CD14-positive monocyte (primary cell): ENCODE measurements around the gene TBCCD1. TPM values are rescaled to one million over a fixed set of nuclear protein-coding genes. Genes with fewer than 3 reads are reported as not detected.

Experiments used
- DNase-seq, 3 donors: peaks; one replicate each; pipeline ENCODE4 v3.0.0-alpha.2; 2011 to 2022
- H2AFZ ChIP-seq: 2 replicates; pipeline ENCODE4 v1.6.0; 2012; ENCODE audit warnings: mild to moderate bottlenecking, low read depth, low read length, inconsistent platforms; ENCODE audit not compliant: insufficient read depth, poor library complexity, severe bottlenecking
- H3K27ac ChIP-seq, 2 donors: 1 replicate in 1 of 2; 2 replicates in 1 of 2; pipeline ENCODE4 v1.5.1; 2012 to 2013; ENCODE audit warnings: low read length in 2 of 2, control low read depth in 1 of 2, inconsistent platforms in 1 of 2, low read depth in 1 of 2, mild to moderate bottlenecking in 1 of 2
- H3K27me3 ChIP-seq, 2 donors: one replicate each; pipeline versions ENCODE4 v1.6.0 to v1.6.1; 2011 to 2013; ENCODE audit warnings: low read length in 2 of 2; ENCODE audit not compliant: control insufficient read depth in 2 of 2, insufficient read depth in 2 of 2
- H3K36me3 ChIP-seq, 2 donors: replicated peaks in 1 of 2; 1 replicate in 1 of 2; 2 replicates in 1 of 2; pipeline versions ENCODE4 v1.5.1 to v1.6.1; 2012 to 2013; ENCODE audit warnings: low read length in 2 of 2, control low read depth in 1 of 2, inconsistent platforms in 1 of 2, mild to moderate bottlenecking in 1 of 2; ENCODE audit not compliant: insufficient read depth in 2 of 2, control insufficient read depth in 1 of 2
- H3K4me1 ChIP-seq, 2 donors: 1 replicate in 1 of 2; 2 replicates in 1 of 2; pipeline versions ENCODE4 v1.5.1 to v1.6.1; 2012 to 2013; ENCODE audit warnings: low read length in 2 of 2, control low read depth in 1 of 2, inconsistent platforms in 1 of 2, mild to moderate bottlenecking in 1 of 2, moderate library complexity in 1 of 2; ENCODE audit not compliant: insufficient read depth in 2 of 2, control insufficient read depth in 1 of 2
- H3K4me2 ChIP-seq: replicated peaks from 2 replicates; pipeline ENCODE3; 2012; ENCODE audit warnings: low read length, moderate library complexity, mild to moderate bottlenecking; ENCODE audit not compliant: poor library complexity, severe bottlenecking; ENCODE audit errors: extremely low read depth
- H3K4me3 ChIP-seq, 3 experiments: fragments of 200-600 bp in 1 of 3; sonication (generic) in 1 of 3; replicated peaks in 1 of 3; 1 replicate in 2 of 3; 2 replicates in 1 of 3; pipeline ENCODE4 v1.5.1; 2011 to 2013; ENCODE audit warnings: low read length in 3 of 3, mild to moderate bottlenecking in 3 of 3, control low read depth in 2 of 3, low read depth in 2 of 3, inconsistent platforms in 1 of 3, moderate library complexity in 1 of 3
- H3K79me2 ChIP-seq: 2 replicates; pipeline ENCODE4 v1.6.0; 2012; ENCODE audit warnings: mild to moderate bottlenecking, control low read depth, inconsistent platforms, low read length, moderate library complexity; ENCODE audit not compliant: insufficient read depth
- H3K9ac ChIP-seq: 2 replicates; pipeline ENCODE4 v1.6.0; 2017; ENCODE audit warnings: low read length, mild to moderate bottlenecking; ENCODE audit not compliant: insufficient read depth, poor library complexity, severe bottlenecking
- H3K9me3 ChIP-seq, 2 donors: replicated peaks in 1 of 2; 1 replicate in 1 of 2; 2 replicates in 1 of 2; pipeline versions ENCODE4 v1.5.1 to v1.6.1; 2012 to 2013; ENCODE audit warnings: low read length in 2 of 2, control low read depth in 1 of 2; ENCODE audit not compliant: control insufficient read depth in 1 of 2, insufficient read depth in 1 of 2
- H4K20me1 ChIP-seq: 2 replicates; pipeline ENCODE4 v1.6.0; 2012; ENCODE audit warnings: mild to moderate bottlenecking, low read length, control low read depth, moderate library complexity; ENCODE audit not compliant: insufficient read depth
- H3K27ac Mint-ChIP-seq, 7 donors: one replicate each; pipeline ENCODE4 v1.8.0; 2020; ENCODE audit warnings: mild to moderate bottlenecking in 7 of 7, mixed read lengths in 7 of 7, moderate library complexity in 6 of 7, inconsistent platforms in 2 of 7
- H3K27me3 Mint-ChIP-seq, 3 donors: one replicate each; pipeline ENCODE4 v1.8.0; 2021 to 2022; ENCODE audit warnings: low read depth in 3 of 3, mild to moderate bottlenecking in 3 of 3, mixed read lengths in 3 of 3, moderate library complexity in 3 of 3, inconsistent platforms in 1 of 3
- H3K36me3 Mint-ChIP-seq, 2 donors: one replicate each; pipeline ENCODE4 v1.8.0; 2020; ENCODE audit warnings: mixed read lengths in 2 of 2, inconsistent platforms in 1 of 2, mild to moderate bottlenecking in 1 of 2
- H3K4me1 Mint-ChIP-seq: one replicate; pipeline ENCODE4 v1.8.0; 2020; ENCODE audit warnings: mild to moderate bottlenecking, mixed read lengths
- H3K4me3 Mint-ChIP-seq, 2 donors: one replicate each; pipeline ENCODE4 v1.8.0; 2020; ENCODE audit warnings: mild to moderate bottlenecking in 2 of 2, mixed read lengths in 2 of 2, moderate library complexity in 1 of 2
- H3K9me3 Mint-ChIP-seq, 7 donors: one replicate each; pipeline ENCODE4 v1.8.0; 2020 to 2022; ENCODE audit warnings: mixed read lengths in 7 of 7, mild to moderate bottlenecking in 6 of 7, moderate library complexity in 6 of 7, inconsistent platforms in 2 of 7
- WGBS: methylation state at CpG from one replicate; pipeline ENCODE4 v1.1.5; 2013; ENCODE audit warnings: missing lambda C conversion rate; ENCODE audit not compliant: insufficient coverage; 5-methylcytosine and 5-hydroxymethylcytosine counted together
- intact Hi-C, 2 donors: fragments of 100-400 bp; cut with micrococcal nuclease; formaldehyde crosslinking; loops; one replicate each; pipeline versions ENCODE4 v1.15.0 to v1.15.1; 2023
- polyA plus RNA-seq, 3 donors: library from polyadenylated mRNA; depleted of rRNA in 1 of 3; unstranded in 2 of 3; stranded (reverse) in 1 of 3; fragments of 300-500 nt in 2 of 3; fragments of >200 nt in 1 of 3; fragmentation: Illumina TruSeq in 2 of 3; gene quantifications; 1 replicate in 2 of 3; 2 replicates in 1 of 3; pipeline ENCODE4 v1.2.3, GENCODE V29; 2012 to 2021
- TF ChIP-seq, protein P1 (sequence below): fragments of 200-600 bp; IDR thresholded peaks from one replicate; pipeline ENCODE4 v1.8.0; 2022; ENCODE audit warnings: antibody characterized with exemption, mild to moderate bottlenecking

The TBCCD1 gene
- polyA plus RNA-seq, 3 donors: 9.2 to 9.6 (median 9.6) TPM

DNA sequence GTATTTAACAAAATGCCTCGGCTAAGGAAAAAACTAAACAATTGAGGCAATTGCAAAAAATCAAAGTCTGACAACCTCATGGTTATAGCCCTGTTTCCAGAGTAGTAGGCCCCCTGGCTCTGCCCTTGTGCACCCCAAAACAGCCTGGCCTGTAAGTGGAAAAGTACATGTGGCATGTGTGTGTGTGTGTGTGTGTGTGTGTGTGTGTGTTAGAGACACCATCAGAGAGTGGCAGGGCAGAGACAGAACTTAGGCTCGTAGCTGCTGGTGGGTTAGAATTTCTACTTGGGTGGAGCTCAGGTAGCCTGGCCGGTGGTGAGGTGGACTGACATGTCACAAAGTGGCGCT is 31.6 kb upstream of the TBCCD1 start:
- no peak overlapping the region for H3K27ac Mint-ChIP-seq
- no peak overlapping the region for H3K27ac ChIP-seq
- TF ChIP-seq, protein P1, sequence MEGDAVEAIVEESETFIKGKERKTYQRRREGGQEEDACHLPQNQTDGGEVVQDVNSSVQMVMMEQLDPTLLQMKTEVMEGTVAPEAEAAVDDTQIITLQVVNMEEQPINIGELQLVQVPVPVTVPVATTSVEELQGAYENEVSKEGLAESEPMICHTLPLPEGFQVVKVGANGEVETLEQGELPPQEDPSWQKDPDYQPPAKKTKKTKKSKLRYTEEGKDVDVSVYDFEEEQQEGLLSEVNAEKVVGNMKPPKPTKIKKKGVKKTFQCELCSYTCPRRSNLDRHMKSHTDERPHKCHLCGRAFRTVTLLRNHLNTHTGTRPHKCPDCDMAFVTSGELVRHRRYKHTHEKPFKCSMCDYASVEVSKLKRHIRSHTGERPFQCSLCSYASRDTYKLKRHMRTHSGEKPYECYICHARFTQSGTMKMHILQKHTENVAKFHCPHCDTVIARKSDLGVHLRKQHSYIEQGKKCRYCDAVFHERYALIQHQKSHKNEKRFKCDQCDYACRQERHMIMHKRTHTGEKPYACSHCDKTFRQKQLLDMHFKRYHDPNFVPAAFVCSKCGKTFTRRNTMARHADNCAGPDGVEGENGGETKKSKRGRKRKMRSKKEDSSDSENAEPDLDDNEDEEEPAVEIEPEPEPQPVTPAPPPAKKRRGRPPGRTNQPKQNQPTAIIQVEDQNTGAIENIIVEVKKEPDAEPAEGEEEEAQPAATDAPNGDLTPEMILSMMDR: no peak
- no peaks in the 10 kb centered on the region for H3K9me3 ChIP-seq
- 94% methylated on average over 2 of the region's 4 CpGs for WGBS
- no peaks in the 10 kb centered on the region for H3K27me3 ChIP-seq
- H3K4me2 ChIP-seq: no peak overlapping the region
- no peaks in the 10 kb centered on the region for H4K20me1 ChIP-seq
- peaks cover 3% of the 10 kb centered on the region for H3K4me1 Mint-ChIP-seq
- H3K36me3 ChIP-seq: no peaks in the 10 kb centered on the region
- H3K4me3 Mint-ChIP-seq: no peak overlapping the region
- peaks cover 0 to 7% (median 7%) of the 10 kb centered on the region in 3 donors for H3K27me3 Mint-ChIP-seq
- H3K9ac ChIP-seq: no peak overlapping the region
- H3K79me2 ChIP-seq: no peaks in the 10 kb centered on the region
- no peaks in the 10 kb centered on the region for H3K4me1 ChIP-seq
- intact Hi-C loops: no loop called here
- no peak overlapping the region for H3K4me3 ChIP-seq
- H2AFZ ChIP-seq: no peak overlapping the region
- H3K9me3 Mint-ChIP-seq: peaks cover 0 to 2% (median 0%) of the 10 kb centered on the region in 7 donors
- DNase-seq: no peak
- no peaks in the 10 kb centered on the region for H3K36me3 Mint-ChIP-seq

DNA sequence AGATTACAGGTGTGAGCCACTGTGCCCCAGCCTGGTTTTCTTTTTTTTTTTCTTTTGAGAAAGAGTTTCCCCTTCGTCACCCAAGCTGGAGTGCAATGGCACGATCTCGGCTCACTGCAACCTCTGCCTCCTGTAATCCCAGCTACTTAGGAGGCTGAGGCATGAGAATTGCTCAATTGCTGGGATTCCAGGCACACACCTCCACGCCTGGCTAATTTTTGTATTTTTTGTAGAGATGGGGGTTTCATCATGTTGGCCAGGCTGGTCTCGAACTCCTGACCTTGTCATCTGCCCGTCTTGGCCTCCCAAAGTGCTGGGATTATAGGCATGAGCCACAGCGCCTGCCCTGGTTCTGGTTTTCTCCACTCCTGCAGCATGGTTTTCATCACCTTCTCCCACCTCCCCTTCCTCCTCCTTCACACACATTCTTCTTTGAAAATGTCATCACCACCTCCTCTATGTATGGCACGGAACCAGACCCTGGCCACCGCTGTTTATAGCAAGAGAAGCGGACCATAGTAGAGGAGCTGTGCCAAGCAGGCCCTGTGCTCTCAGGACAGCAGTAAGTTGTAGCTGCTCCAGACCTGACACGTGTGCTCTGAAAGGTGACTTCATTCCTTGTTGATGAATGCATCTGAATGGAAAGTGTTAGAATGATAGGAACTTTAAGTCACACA is 31.1 kb upstream of the TBCCD1 start:
- no peak overlapping the region for H3K27ac Mint-ChIP-seq
- TF ChIP-seq, protein P1: no peak

More for the DNA sequence above, 31.1 kb upstream of the TBCCD1 start:
- Histone ChIP-seq H3K9me3 (no peaks in the 10 kb centered on the region), H3K4me2 (no peak overlapping the region), H3K4me3 (no peak overlapping the region), H3K27me3 (no peaks in the 10 kb centered on the region), H3K79me2 (no peaks in the 10 kb centered on the region), H3K9ac (no peak overlapping the region), H2AFZ (no peak overlapping the region), H3K27ac (no peak overlapping the region), H3K36me3 (no peaks in the 10 kb centered on the region), H3K4me1 (no peaks in the 10 kb centered on the region), H4K20me1 (no peaks in the 10 kb centered on the region)
- no peaks in the 10 kb centered on the region for H3K36me3 Mint-ChIP-seq
- intact Hi-C loops: no loop called here
- no peak overlapping the region for H3K4me3 Mint-ChIP-seq
- H3K27me3 Mint-ChIP-seq: peaks cover 0 to 7% (median 5%) of the 10 kb centered on the region in 3 donors
- peaks cover 3% of the 10 kb centered on the region for H3K4me1 Mint-ChIP-seq
- DNase-seq: no peak
- peaks cover 0 to 2% (median 0%) of the 10 kb centered on the region in 7 donors for H3K9me3 Mint-ChIP-seq
- 97% methylated on average over 9 of the region's 11 CpGs for WGBS
